SK-N-MC (cell line): ENCODE data around the gene OSBPL10.

ENCODE experiments used
- EZH2 ChIP-seq: fragments of 200-600 bp; sonication (generic); IDR thresholded peaks from one replicate; pipeline ENCODE4 v1.6.1; 2017; ENCODE audit warnings: antibody characterized with exemption
- FOXP2 ChIP-seq: optimal IDR thresholded peaks from 2 replicates; pipeline ENCODE3; 2011; ENCODE audit warnings: mild to moderate bottlenecking, moderate library complexity; ENCODE audit not compliant: insufficient read depth; ENCODE audit errors: extremely low read length, control extremely low read depth
- POLR2AphosphoS5 ChIP-seq: IDR thresholded peaks from 2 replicates; pipeline ENCODE4 v1.6.1; 2012; ENCODE audit warnings: mild to moderate bottlenecking, low read depth, low read length, borderline replicate concordance

- TF ChIP-seq EZH2 (no peak), POLR2AphosphoS5 (no peak), FOXP2 (no peak)
These were observed 318.9 kb downstream of the OSBPL10 start for GRCh38 chr3:31661993-31662670.
